WTC11 (cell line): ENCODE results near the gene EFNA5. TPM values are rescaled to one million over a fixed set of nuclear protein-coding genes. Genes with fewer than 3 reads are reported as not detected.

Source experiments
- ATAC-seq: fragments of 200-7000 bp; cut with Tn5 transposase; 2 replicates; pipeline ENCODE4 v1.10.0; 2021; ENCODE audit warnings: mild to moderate bottlenecking, moderate library complexity
- CTCF ChIA-PET: fragments of 300-600 bp; sonication (Branson Sonifier 250); formaldehyde crosslinking; loops from one replicate; lab custom pipeline; 2021; ENCODE audit warnings: antibody characterized with exemption; lab: Charles Lee
- POLR2A ChIA-PET: fragments of 350-600 bp; sonication (Branson Sonifier 250); formaldehyde crosslinking; loops from one replicate; lab custom pipeline; 2021; ENCODE audit warnings: antibody characterized with exemption; lab: Charles Lee
- DNase-seq: peaks from one replicate; pipeline ENCODE4 v3.0.0; 2021; ENCODE audit warnings: low spot score
- H3K27ac Mint-ChIP-seq: 2 replicates; pipeline ENCODE4 v1.8.0; 2021; ENCODE audit warnings: mixed read lengths
- H3K27me3 Mint-ChIP-seq: 2 replicates; pipeline ENCODE4 v1.8.0; 2021; ENCODE audit warnings: low read depth, mild to moderate bottlenecking, moderate library complexity, mixed read lengths
- H3K36me3 Mint-ChIP-seq: 2 replicates; pipeline ENCODE4 v1.8.0; 2021; ENCODE audit warnings: mixed read lengths
- H3K4me1 Mint-ChIP-seq: 2 replicates; pipeline ENCODE4 v1.8.0; 2022; ENCODE audit warnings: mixed read lengths
- H3K4me3 Mint-ChIP-seq: 2 replicates; pipeline ENCODE4 v1.8.0; 2021; ENCODE audit warnings: mild to moderate bottlenecking, moderate library complexity, mixed read lengths
- H3K9me3 Mint-ChIP-seq: 2 replicates; pipeline ENCODE4 v1.8.0; 2021; ENCODE audit warnings: mixed read lengths
- ATF6 ChIP-seq: sonication (generic); formaldehyde crosslinking; IDR thresholded peaks from 2 replicates; pipeline ENCODE4 v1.8.1; 2023; ENCODE audit warnings: mild to moderate bottlenecking, missing genetic modification reagents
- CREB1 ChIP-seq: sonication (generic); formaldehyde crosslinking; IDR thresholded peaks from 2 replicates; pipeline ENCODE4 v1.8.0; 2023; ENCODE audit warnings: mild to moderate bottlenecking, missing genetic modification reagents
- FOXJ3 ChIP-seq: sonication (generic); formaldehyde crosslinking; IDR thresholded peaks from 2 replicates; pipeline ENCODE4 v1.9.0; 2021; ENCODE audit warnings: missing genetic modification reagents, mild to moderate bottlenecking, borderline replicate concordance
- HMGA2 ChIP-seq: fragments of 250-450 bp; sonication (Bioruptor Pico); IDR thresholded peaks from 2 replicates; pipeline ENCODE4 v1.4.0; 2021; ENCODE audit warnings: mild to moderate bottlenecking, moderate library complexity
- NR1H2 ChIP-seq: sonication (generic); formaldehyde crosslinking; IDR thresholded peaks from 2 replicates; pipeline ENCODE4 v1.9.0; 2021; ENCODE audit warnings: mild to moderate bottlenecking, moderate library complexity, missing genetic modification reagents
- PRRX2 ChIP-seq: fragments of 250-450 bp; sonication (Bioruptor Pico); IDR thresholded peaks from 2 replicates; pipeline ENCODE4 v1.8.0; 2021; ENCODE audit warnings: mild to moderate bottlenecking
- TEAD4 ChIP-seq: sonication (generic); formaldehyde crosslinking; IDR thresholded peaks from 2 replicates; pipeline ENCODE4 v1.8.0; 2022; ENCODE audit warnings: mild to moderate bottlenecking, missing genetic modification reagents
- ZNF121 ChIP-seq: sonication (generic); formaldehyde crosslinking; IDR thresholded peaks from 2 replicates; pipeline ENCODE4 v1.8.0; 2023; ENCODE audit warnings: missing genetic modification reagents
- ZNF138 ChIP-seq: sonication (generic); formaldehyde crosslinking; conservative IDR thresholded peaks from 2 replicates; pipeline ENCODE4 v1.8.1; 2022; ENCODE audit warnings: mild to moderate bottlenecking, moderate library complexity, missing genetic modification reagents
- ZNF416 ChIP-seq: fragments of 250-450 bp; sonication (Bioruptor Pico); IDR thresholded peaks from 2 replicates; pipeline ENCODE4 v1.9.0; 2021; ENCODE audit warnings: mild to moderate bottlenecking, inconsistent platforms
- ZNF671 ChIP-seq: fragments of 250-450 bp; sonication (Bioruptor Pico); IDR thresholded peaks from 2 replicates; pipeline ENCODE4 v1.8.0; 2021; ENCODE audit warnings: mild to moderate bottlenecking
- total RNA-seq: library from RNA; stranded (reverse); gene quantifications from 3 replicates; pipeline ENCODE4 v1.2.3, GENCODE V29; 2021
- TF ChIP-seq, protein P1 (sequence below): sonication (generic); formaldehyde crosslinking; conservative IDR thresholded peaks from 2 replicates; pipeline ENCODE4 v1.8.1; 2023; ENCODE audit warnings: mild to moderate bottlenecking, low read depth, missing genetic modification reagents, moderate library complexity
- TF ChIP-seq, protein P2 (sequence below): sonication (generic); formaldehyde crosslinking; IDR thresholded peaks from 2 replicates; pipeline ENCODE4 v1.8.1; 2023; ENCODE audit warnings: mild to moderate bottlenecking, missing genetic modification reagents

Gene EFNA5
- total RNA-seq, 1 experiment from 2014 or later: 17.4 TPM

- H3K4me1 Mint-ChIP-seq: peaks cover 22% of the 10 kb centered on the region
- H3K27ac Mint-ChIP-seq: no peak overlapping the region
- H3K27me3 Mint-ChIP-seq: no peaks in the 10 kb centered on the region
- DNase-seq (no peak), ATAC-seq (peak; percentile 51; the same call in 1 of the 2 replicates)
- H3K9me3 Mint-ChIP-seq: 0 out of 2 replicates have a peak, but pooled peaks cover 3% of the 10 kb centered on the region
- H3K4me3 Mint-ChIP-seq: no peak overlapping the region
- H3K36me3 Mint-ChIP-seq: no peaks in the 10 kb centered on the region
- ChIA-PET CTCF (interaction anchor here (0.6 to 1.3 kb wide), 2 partner anchors 147 to 207 kb away, joined by 3 read pairs; no protein-coding TSS in a partner anchor), POLR2A (interaction anchor here (0.6 kb wide), 1 partner anchor 14 kb away, joined by 7 read pairs; no protein-coding TSS in a partner anchor)
- TF ChIP-seq PRRX2 (CRISPR knock-in tag): no peak
- no peak for TF ChIP-seq ZNF416 (CRISPR knock-in tag)
- TF ChIP-seq ATF6 (CRISPR knock-in tag): no peak
- no peak for TF ChIP-seq CREB1 (CRISPR knock-in tag)
- TF ChIP-seq FOXJ3 (CRISPR knock-in tag): no peak
- no peak for TF ChIP-seq HMGA2 (CRISPR knock-in tag)
- no peak for TF ChIP-seq TEAD4 (CRISPR knock-in tag)
- TF ChIP-seq NR1H2 (CRISPR knock-in tag): no peak
- TF ChIP-seq, protein P1, sequence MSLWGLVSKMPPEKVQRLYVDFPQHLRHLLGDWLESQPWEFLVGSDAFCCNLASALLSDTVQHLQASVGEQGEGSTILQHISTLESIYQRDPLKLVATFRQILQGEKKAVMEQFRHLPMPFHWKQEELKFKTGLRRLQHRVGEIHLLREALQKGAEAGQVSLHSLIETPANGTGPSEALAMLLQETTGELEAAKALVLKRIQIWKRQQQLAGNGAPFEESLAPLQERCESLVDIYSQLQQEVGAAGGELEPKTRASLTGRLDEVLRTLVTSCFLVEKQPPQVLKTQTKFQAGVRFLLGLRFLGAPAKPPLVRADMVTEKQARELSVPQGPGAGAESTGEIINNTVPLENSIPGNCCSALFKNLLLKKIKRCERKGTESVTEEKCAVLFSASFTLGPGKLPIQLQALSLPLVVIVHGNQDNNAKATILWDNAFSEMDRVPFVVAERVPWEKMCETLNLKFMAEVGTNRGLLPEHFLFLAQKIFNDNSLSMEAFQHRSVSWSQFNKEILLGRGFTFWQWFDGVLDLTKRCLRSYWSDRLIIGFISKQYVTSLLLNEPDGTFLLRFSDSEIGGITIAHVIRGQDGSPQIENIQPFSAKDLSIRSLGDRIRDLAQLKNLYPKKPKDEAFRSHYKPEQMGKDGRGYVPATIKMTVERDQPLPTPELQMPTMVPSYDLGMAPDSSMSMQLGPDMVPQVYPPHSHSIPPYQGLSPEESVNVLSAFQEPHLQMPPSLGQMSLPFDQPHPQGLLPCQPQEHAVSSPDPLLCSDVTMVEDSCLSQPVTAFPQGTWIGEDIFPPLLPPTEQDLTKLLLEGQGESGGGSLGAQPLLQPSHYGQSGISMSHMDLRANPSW (CRISPR knock-in tag): no peak
- TF ChIP-seq, protein P2, sequence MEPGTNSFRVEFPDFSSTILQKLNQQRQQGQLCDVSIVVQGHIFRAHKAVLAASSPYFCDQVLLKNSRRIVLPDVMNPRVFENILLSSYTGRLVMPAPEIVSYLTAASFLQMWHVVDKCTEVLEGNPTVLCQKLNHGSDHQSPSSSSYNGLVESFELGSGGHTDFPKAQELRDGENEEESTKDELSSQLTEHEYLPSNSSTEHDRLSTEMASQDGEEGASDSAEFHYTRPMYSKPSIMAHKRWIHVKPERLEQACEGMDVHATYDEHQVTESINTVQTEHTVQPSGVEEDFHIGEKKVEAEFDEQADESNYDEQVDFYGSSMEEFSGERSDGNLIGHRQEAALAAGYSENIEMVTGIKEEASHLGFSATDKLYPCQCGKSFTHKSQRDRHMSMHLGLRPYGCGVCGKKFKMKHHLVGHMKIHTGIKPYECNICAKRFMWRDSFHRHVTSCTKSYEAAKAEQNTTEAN (CRISPR knock-in tag): no peak
- no peak for TF ChIP-seq ZNF138 (CRISPR knock-in tag)
- no peak for TF ChIP-seq ZNF121 (CRISPR knock-in tag)
These were observed 305.2 kb downstream of the EFNA5 start for GRCh38 chr5:107365320-107366109.

GRCh38 chr5:107364443-107365319 lies 306.1 kb downstream of the EFNA5 start:
- no peak for TF ChIP-seq ZNF671 (CRISPR knock-in tag)
- TF ChIP-seq, protein P1 (CRISPR knock-in tag): no peak
- DNase-seq: no peak
- no peaks in the 10 kb centered on the region for H3K36me3 Mint-ChIP-seq

More at GRCh38 chr5:107364443-107365319, 306.1 kb downstream of the EFNA5 start:
- 0 out of 2 replicates have a peak, but pooled peaks cover 3% of the 10 kb centered on the region for H3K9me3 Mint-ChIP-seq
- ChIA-PET CTCF (interaction anchor here (0.6 to 1.3 kb wide), 2 partner anchors 148 to 208 kb away, joined by 3 read pairs; no protein-coding TSS in a partner anchor), POLR2A (interaction anchor here (0.6 kb wide), 1 partner anchor 15 kb away, joined by 7 read pairs; no protein-coding TSS in a partner anchor)
- H3K27me3 Mint-ChIP-seq: no peaks in the 10 kb centered on the region
- no peak overlapping the region for H3K4me3 Mint-ChIP-seq
- no peak overlapping the region for H3K27ac Mint-ChIP-seq
- no peak for ATAC-seq
- H3K4me1 Mint-ChIP-seq: peaks cover 22% of the 10 kb centered on the region
